ENCODE results near the gene COL24A1.
"Not testable (repeated sequence)": the region's sequence is repeated elsewhere in the genome, so short reads cannot be mapped to it uniquely, and the experiment has no call there.

COL24A1 gene

DNA sequence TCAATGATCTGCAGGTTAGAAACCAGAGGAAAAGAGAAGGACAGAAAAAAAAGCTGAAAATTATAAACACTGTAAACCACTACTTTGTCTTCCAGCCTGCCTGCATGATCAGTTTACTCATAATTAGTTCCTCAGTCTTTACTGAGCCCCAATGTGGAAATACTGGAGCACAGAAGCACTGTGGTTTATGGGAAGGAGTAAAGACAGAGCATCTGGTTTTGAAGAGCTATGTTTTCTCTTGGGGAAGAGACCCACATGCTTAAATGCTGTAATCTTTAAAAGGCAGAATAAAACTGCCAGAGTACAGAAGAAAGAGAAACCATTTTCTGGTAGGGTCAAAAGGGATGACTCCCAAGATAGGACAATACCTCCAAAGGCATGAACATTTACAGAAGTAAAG, 289.4 kb downstream of the COL24A1 start:
- no peak for DNase-seq

DNA sequence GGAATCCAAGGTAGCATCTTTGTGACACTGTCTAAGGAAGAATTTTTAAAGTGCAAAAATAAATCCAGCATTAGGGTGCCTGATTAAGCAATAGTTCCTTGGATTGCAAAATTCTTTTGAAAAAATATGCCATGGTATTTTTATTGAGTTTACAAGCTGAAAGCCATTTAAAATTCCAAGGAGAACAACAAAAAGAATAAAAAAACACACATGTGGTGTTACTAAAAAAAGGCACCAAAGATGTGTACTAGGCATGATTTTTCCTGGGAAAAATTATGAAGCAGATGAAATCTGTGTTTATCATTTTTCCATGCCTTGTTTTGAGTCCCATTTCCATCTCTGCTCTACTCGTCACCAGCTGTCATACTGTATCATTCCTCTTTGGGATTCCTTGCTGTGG, 291.4 kb downstream of the COL24A1 start:
- no peak for DNase-seq

DNA sequence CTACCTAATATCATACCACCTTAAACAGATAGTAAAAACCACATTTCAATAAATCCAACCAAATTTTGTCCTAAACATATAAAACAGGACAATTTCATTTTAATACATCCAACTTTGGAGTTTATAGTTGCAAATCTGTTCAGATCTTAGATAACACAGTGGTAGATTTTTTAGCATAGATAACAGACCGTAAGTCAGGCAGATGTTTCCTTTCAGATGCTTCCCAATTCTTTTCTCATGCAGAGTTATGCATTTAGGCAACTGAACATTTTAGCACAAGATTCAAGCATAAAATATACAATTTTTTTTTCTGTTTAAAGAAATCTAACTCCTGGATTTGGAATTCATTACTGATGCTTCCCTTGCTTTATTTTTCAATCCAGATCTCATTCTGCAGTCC, 291.8 kb downstream of the COL24A1 start:
- no peak for DNase-seq

DNA sequence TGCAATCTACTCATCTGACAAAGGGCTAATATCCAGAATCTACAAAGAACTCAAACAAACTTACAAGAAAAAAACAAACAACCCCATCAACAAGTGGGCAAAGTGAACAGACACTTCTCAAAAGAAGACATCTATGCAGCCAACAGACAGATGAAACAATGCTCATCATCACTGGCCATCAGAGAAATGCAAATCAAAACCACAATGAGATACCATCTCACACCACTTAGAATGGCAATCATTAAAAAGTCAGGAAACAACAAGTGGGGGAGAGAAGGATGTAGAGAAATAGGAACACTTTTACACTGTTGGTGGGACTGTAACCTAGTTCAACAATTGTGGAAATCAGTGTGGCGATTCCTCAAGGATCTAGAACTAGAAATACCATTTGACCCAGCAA, 292.9 kb downstream of the COL24A1 start:
- not testable (repeated sequence) for DNase-seq

DNA sequence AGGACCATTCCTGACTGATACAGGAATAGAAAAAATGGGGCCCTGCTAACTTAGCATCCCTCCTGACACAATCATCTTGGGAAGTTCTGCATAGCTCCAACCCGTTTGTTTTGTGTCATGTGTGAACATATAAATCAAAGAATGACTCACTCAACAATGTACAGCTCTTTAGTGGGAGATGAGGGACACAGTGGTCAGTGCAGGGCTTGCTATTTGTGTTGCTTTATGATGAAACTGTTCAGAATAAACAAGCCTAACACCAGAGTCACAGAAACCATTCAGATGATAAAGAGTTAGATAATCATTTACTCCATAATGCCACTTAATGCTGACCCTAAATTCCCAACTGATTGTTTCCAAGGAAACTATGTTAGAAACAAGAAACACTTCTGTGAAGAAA, 294.1 kb downstream of the COL24A1 start:
- DNase-seq, result no peak

DNA sequence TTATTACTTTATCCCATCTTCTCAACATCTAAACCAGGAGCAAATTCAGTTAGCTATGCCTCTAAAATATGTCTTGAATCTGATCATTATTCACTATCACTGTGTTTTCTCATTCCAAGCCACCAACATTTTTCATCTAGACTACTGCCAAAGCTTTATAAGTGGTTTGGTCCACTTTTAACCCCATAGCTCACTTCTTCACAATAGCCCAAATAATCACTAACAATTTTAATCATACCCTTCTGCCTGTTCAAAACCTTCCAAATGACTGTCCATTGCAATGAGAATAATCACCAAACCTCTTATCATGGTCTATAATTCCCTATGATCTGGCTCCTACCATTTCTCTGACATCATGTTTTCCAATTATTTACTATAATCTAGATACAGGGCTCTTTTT, 298.6 kb downstream of the COL24A1 start:
- DNase-seq, result no peak

DNA sequence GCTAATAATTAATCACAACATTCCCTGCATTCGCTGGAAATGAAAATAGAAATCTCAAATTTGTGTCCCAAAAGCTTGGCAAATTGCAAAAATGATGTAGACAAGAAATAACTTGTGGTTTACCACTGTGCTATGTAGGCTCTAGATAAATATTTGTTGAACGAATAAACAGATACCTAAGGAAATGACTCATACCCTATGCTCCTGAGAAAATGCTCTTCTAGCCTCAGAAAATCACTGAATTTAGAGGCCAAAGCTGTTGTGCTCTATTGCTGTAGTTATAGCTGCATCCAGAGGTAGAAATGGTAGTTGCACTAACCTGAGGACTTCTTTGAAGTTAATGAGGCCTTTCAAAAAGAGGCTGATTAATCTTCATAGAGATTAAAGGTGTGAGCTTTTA, 306.3 kb downstream of the COL24A1 start:
- DNase-seq, result no peak

DNA sequence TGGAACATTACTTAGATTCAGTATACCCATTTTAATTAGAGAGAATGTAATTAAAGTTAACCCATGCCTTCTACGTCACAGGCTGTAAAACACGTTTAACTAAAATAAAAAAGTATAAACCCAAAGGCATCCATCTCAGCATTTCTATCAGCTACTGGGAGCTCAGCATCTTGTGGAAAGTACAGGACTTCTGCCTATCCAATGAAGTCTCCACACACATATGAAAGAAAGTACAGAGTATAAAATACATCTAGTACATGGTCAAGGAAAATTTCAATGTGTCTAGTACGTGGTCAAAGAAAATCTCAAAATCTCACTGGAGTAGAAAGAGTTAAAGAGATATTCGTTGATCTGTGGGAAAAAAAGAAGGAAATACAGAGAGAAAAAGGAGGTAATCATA, 306.9 kb downstream of the COL24A1 start:
- no peak for DNase-seq

DNA sequence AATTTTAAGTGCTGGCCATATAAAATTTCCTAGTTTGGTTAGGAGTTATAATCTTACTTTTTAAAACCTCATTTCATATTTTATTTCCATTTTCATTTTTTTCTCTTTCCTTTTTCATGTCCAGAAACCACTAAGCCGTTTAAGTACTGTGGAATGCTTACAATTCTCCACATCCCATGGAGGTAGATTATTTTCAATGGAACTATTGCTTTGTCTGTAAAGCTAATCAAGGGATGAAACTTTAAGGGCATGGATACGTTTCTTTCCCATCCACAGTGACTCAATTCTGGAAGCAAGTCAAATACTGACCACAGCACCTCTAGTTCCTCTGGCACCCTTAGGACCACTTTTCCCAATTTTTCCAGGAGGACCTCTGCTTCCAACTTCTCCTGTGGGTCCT, 309.2 kb downstream of the COL24A1 start:
- no peak for DNase-seq

DNA sequence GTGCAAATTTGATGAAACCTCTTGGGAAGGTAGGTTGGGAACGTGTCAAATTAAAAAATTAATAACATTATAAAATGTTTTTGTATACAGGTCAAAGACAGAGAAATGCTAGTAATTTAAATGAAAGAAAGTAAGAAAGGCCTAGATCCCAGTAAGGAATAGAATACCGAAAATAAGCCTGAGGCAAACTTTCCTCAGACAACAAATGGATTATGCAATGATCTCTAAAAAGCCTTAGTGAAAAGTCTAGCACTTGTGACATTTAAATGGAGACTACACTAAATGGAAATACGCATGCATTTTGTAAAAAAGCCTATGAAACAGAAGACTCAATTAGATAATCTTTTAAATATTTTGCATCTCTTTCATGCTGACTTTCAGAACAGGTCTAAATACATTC, 309.9 kb downstream of the COL24A1 start:
- no peak for DNase-seq

DNA sequence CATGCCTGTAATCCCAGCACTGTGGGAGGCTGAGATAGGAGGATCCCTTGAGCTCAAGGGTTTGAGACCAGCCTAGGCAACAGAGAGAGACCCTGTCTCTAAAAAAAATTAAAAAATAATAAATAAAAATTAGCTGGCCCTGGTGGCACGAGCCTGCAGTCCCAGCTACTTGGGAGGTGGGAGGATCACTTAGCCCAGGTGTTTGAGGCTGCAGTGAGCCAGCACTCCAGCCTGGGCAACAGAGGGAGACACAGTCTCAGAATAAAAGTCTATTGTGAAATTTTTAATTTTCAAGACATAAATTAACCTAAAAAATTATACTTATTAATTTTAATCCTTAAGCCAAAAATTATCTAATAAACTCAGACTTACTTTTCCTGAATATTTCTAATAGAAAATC, 317.1 kb downstream of the COL24A1 start:
- DNase-seq, result no peak

DNA sequence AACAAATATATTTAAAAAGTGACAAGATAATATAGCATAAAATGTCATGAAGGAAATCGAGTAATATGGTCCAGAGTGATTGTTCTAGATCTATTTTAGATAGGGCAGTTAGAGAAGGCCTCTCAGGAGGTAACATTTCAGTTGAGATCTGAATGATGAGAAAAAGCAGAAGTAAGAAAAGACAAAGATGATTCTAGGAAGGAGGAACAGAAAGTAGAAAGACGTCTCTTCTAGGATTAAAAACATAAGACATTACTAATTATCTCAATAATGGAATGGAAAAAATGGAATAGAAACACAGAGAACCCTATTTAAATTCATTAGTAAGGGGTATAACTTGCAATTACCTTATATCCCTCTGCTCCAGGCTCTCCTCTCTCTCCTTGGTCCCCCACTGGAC, 318.3 kb downstream of the COL24A1 start:
- no peak for DNase-seq

DNA sequence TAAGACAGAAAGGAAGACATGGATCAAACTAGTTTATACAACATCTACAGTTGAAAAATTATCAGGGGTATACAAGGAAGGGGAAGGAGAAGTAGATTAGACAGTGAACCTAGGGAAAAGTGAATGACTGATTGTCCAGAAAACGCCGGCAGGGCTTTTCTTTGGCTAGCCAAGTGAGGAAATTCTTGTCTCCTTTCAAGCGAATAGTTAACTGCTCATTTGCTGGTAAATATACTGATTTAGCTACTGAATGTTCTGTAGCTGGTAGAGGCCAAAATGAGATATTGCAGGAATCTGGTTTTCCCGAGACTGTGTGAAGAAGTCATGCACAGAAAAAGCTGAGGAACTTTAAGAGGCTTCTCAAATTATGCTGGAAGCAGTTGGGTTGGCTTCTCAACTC, 319.8 kb downstream of the COL24A1 start:
- no peak for DNase-seq

DNA sequence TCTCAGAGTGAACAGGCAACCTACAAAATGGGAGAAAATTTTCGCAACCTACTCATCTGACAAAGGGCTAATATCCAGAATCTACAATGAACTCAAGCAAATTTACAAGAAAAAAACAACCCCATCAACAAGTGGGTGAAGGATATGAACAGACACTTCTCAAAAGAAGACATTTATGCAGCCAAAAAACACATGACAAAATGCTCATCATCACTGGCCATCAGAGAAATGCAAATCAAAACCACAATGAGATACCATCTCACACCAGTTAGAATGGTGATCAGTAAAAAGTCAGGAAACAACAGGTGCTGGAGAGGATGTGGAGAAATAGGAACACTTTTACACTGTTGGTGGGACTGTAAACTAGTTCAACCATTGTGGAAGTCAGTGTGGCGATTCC, 323.4 kb downstream of the COL24A1 start:
- not testable (repeated sequence) for DNase-seq

DNA sequence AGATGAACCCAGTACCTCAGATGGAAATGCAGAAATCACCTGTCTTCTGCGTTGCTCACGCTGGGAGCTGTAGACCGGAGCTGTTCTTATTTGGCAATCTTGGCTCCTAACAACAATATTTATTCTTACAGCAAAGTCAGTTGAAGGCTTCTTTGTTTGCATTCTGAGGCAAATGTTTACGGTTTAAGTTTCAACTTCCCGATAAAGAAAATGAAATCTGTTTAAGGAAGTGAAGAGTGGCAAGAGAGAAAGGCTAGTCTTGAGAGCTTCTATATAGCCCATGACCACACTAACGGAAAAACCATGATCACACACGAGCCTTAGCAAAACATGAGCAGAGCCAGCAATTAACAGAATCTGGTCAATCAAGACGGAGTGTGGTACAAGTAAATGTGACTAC, 325.7 kb downstream of the COL24A1 start:
- no peak for DNase-seq

DNA sequence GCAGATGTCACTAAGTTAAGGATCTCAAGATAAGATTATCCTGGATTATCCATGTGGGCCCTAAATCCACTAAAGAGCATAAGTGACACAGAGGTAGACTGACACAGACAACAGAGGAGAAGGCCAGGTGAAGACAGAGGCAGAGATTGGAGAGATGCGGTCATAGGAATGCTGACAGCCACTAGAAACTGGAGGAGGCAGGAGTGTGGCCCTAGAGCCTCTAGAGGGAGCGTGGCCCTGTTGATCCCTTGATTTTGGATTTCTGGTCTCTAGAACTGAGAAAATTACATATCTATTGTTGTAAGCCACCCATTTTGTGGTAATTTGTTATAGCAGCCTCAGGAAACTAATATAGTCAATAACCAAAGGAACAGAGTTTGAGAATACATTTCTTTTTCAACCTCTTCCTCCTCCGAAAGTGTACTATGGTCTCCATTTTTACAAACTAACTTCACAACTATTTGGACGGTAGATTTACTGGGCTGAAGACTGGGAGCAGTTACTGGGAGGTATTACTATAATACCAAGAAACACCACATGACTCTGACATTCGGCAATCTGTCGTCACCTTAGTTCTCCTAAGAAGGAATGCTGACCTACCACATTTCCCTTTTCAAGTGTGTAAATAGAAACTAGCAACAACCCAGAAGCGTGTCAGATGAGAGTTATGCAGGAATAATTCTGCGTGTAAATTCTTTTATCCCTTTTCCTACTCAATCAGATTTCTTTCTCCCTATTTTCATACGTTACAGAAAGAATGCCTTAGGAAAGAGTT, 332.3 kb downstream of the COL24A1 start:
- no peak for DNase-seq

DNA sequence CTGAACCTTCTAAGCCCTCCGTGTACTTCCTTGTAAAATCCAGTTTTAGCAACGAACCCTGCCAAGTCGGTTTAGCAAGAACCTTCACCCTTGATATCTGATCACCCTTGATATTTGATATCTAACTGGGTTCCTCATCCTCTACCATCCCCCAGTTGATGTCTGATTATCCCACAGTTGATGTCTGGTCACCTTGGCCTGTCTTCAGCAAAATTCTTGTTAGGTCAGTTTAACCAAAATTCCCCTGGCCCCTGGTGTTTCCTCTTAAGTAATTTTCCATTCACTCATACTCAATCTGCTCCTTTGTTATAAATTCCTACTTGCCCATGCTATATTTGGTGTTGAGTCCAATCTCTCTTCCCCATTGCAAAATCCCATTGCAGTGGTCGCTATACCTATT, 333.9 kb downstream of the COL24A1 start:
- no peak for DNase-seq

DNA sequence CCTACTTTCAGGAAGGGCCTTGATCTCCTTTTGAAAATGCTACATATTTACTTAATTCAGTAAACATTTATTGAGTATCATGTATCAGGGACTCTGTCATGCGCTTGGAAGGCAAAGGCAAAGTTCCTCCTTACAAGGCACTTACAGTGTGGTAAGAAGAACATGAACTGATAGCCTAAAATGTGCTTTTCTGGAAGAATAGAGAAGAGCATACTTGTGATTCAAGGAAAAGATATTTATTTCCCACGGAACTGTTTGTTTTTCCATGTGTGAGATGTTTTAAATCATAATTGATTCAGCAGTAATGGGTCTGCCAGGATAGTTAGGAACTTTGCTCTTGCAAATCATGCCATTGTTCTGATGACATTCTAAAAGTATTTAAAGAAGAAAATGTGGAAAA, 338.2 kb downstream of the COL24A1 start:
- no peak for DNase-seq

DNA sequence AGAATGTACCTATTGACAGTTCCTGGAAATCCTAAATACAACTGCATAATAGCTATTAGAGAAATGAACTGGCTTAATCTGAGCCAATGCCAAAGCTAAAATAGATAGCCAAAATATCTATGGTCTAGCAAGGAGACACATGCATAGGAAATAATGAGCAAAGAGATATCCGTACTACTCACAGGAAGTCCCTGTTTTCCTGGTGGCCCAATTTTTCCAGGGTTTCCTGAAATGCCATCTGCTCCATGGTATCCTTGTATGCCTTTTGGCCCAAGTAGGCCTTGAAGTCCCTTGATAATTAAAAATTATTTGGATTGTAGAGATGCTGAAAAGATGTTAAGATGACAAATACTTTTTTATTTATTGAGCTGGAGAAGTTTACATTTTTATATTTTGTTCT, 340.0 kb downstream of the COL24A1 start:
- DNase-seq, result no peak

DNA sequence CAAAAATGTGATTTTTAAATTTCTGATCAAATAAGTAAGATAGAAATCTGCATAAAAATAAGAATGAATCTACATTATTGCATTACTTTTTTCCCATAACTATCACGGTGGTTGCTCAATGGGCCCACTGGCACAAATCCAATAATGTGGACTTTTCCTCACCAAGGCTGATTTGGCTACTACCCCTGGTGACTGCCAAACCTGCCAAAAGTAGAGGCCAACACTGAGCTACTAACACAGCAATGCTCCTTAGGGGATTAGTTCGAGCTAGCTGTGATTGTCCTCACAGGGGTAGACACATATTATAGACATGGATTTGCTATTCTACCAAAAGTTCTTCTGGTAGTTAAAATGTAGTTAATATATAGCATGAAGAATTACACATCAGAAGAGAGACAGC, 340.7 kb downstream of the COL24A1 start:
- DNase-seq, result no peak

DNA sequence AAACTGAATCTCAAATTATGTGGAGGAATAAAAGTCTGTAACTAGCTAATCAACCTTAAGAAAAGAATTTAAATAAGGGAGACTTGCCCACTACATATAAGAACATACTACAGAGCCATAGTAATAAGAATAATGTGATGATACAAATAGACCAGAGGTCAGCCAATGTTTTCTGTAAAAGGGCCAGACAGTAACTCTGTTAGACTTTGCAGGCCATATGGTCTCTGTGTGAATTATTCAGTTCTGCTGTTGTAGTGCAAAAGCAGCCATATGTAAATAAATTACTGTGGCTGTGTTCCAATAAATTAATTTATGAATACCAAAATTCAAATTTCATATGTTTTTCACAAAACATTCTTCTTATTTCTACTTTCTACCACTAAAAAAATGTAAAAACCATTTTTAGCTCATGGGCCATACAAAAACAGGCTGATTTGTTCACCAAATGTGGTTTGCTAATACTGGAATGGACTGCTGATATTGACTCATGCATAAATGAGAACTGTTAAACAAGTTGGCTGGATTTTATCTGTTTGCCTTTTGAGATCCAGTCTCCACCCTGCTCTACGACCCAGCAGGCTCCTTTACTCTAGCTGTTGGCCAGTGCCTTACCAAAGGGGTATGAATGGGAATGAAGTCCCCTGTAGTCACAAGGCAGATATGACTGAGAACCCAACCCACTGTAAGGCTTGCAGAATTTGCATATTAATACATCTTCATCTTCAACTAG, 350.2 kb downstream of the COL24A1 start:
- DNase-seq, result no peak

DNA sequence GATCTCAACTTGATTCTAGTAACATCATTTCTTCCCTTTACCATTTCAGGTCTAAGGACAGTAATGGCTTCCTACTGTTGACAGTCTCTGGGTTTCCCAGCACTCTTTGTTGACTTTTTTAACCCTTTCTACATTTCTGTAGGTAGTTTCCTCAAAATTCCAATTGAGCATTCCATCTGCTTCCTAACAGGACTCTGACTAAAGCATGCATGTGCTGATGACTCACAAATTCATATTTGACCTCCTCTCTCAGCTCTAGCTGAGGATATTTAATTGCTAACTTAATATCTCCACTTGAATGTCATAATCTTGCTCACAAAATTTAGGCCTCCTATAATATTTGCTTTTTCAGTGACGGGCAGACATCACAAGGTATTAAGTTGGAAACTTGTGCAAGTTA, 355.1 kb downstream of the COL24A1 start:
- no peak for DNase-seq

DNA sequence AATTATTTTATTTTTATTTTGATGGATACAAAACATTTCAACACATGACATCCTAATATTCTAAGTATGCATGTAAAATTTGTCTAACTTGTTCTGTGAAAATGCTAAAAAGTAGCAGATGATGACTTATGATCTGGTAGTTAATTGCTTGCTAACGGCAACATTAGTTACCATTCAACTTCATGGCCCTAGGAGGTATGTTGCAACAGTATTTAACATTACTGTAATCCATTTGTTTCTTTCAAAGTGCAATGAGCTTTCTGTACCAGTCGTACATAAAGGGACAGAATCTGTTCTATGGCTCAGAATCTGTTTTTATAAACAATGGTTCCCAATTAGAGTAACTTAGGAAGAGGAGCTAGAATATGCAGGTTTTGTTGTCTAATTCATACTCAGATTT, 356.8 kb downstream of the COL24A1 start:
- no peak for DNase-seq

DNA sequence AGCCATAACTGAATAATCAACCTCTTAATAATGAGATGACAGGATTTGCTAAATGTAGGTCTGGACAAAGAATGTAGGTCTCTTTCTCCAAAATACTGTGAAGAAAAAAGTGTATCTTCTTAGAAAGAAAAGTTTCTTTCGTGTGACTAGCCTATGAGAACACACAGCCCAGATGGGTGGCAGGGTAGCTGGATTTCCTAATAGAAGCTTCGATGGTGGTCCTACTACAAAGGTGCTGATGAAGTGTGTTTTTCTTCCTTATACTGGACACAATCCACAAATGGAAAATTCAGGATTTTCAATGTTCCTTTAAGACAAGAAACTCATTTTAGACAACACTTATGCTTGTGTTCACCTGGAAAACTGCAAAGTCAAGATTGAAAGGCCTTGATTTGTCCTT, 358.2 kb downstream of the COL24A1 start:
- no peak for DNase-seq

DNA sequence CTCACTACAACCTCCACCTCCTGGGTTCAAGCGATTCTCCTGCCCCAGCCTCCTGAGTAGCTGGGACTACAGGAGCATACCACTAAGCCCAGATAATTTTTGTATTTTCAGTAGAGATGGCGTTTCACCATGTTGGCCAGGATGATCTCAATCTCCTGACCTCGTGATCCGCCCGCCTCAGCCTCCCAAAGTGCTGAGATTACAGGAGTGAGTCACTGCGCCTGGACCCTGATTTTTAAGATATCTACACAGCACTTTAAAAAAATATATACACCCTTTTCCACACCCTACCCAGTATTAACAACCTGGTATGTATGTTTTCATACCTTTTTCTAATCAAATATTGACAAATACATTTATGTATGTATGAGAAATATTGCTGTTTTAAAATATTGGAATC, 379.6 kb downstream of the COL24A1 start:
- not testable (repeated sequence) for DNase-seq

All from right hindlimb (tissue), 1 donor.